ENCODE results near the gene CEACAM1.

DNA sequence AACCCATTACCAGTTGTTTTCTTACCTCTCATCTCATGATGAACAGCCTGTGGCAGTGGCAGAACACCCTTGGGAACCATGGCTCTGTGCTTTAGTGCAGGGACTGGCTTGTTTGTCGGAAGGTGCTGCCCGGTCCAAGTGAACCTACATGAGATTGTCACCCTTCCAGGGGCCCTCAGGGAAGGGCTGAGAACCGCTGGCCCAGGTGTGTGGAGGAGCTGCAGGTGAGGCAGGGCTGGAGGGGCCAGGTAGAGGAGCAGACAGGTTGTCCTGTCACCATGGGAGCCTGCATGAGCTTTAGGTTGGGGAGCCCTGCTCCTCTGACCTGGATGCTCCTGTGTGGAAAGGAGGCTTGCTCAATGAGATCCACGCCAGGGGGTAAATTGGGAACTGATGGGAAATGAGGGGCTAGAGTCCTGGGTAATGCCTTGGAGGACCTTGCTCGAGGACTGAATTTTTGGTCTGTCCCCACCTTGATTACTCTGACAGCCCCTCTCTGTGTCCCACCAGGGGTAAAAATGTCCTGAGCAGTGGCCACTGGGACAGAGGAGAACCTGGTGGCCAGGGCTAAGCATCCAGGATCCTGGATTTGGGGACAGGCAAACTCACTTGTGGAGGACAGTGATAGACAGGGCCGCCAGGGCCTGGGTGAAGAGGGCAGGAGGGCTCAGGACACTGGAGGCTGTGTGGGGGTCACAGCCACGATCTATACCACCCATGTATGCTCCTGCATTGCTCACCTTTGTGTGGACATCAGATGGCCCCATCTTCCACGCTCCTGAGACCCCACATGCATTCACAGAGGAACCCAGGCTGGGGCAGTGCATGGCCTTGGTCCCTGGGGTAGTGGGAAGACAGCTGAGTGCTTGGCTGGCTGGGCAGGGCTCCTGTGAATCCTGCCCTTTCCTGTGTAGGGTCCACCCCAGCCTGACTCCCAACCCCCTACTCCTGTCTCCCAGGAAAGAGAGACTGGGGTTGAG, 24.1 kb upstream of the CEACAM1 start:
- TF ChIP-seq ZNF274 (IDR thresholded peaks at IDR 0.05; ENCODE audit: low read depth, low read length) (no peak), SUZ12 (IDR thresholded peaks at IDR 0.05; ENCODE audit: extremely low read depth, insufficient read depth, insufficient read length) (no peak)

Data from NT2/D1 (cell line).